Skeletal muscle cell (primary cell): ENCODE results near the gene WDFY4.

Source experiments
- DNase-seq: peaks from one replicate; pipeline ENCODE4 v3.0.0-alpha.2; 2010; ENCODE audit warnings: low read depth
- H3K4me3 ChIP-seq: 2 replicates; pipeline ENCODE4 v1.5.1; 2011; ENCODE audit warnings: low read depth, mild to moderate bottlenecking, control low read depth, low read length, moderate library complexity

WDFY4 gene

DNA sequence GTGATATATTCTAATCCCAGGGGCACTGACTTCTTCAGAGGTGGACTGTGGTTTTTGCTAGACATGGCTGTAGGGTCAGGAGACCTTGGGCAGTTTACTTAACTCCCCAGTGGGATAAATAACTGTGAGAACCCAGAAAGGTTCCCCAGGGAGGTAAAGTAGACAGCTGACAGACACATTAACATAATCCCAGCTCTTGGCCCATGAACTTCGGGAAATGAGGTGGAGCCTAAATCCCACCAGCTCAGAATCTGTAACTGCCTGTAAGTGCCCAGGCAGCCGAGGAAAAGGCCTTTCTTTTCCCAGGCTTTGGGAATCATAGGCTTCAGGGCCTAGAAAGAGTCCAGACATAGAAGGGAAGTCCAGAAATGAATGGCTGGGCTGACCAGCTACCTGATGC, 149.0 kb downstream of the WDFY4 start:
- no peak overlapping the region for H3K4me3 ChIP-seq
- no peak for DNase-seq

DNA sequence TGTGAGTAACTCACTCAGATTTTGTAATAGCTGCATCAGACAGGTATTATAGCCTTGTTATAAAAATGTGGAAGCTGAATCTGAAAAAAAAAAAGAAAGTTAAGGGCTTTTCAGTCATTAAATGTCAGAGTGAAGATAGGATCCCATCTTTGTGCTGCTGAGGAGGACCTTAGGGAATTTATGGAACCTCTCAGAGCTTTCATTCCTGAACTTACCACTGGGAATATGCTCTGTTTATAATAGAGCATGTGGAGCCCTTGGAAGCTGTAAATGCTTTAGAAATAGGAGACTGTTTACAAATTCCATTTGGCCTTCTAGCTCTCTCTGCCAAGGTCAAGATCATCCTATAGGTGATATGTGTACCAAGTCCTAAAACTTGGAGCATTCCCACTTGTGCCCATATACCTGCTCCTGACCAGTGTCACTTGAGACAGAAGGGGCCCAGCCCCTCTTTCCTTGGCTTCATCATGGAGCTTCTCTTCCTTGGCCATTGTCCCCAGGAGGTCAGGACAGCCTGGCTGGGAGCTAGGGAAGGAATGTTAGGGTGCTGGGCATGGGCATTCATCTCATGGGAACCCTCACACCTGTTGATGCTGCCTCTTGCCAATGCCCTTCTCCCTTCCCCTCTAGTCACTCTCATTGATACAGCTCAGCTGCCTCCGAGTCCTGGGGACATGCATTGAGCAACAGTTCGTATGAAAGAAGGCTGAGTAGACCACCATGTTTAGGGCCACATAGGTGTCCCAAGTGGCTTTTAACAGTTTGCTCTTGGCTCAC, 149.7 kb downstream of the WDFY4 start:
- H3K4me3 ChIP-seq = no peak overlapping the region

GRCh38 chr10:48835781-48836180, 151.1 kb downstream of the WDFY4 start:
- DNase-seq = no peak
- H3K4me3 ChIP-seq = no peak overlapping the region

More for the DNA sequence above, 149.7 kb downstream of the WDFY4 start:
- no peak for DNase-seq

DNA sequence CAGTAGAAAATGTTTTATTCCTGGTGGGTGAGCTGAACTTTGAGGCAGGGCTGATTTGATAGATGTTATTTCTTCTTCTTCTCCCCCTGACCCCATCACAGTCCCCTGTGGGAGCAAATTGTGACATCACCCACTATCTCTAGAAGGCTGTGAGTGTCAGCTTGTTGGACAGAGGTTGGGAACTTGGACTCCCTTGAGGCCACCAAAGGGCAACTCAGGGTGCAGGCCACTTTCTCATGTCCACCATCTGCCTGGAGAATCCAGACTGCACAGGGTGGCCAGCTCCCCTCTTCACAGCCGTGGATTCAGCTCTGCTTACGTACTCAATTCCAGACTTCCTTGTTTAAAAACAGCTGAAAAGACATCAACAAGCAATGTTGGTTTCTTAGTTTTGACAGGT, 151.9 kb downstream of the WDFY4 start:
- DNase-seq = no peak
- no peak overlapping the region for H3K4me3 ChIP-seq

- no peak for DNase-seq
- no peak overlapping the region for H3K4me3 ChIP-seq
Measured at GRCh38 chr10:48838834-48839233, 154.2 kb downstream of the WDFY4 start.

- no peak for DNase-seq
- H3K4me3 ChIP-seq = no peak overlapping the region
Measured at GRCh38 chr10:48839809-48840679, 155.4 kb downstream of the WDFY4 start.

DNA sequence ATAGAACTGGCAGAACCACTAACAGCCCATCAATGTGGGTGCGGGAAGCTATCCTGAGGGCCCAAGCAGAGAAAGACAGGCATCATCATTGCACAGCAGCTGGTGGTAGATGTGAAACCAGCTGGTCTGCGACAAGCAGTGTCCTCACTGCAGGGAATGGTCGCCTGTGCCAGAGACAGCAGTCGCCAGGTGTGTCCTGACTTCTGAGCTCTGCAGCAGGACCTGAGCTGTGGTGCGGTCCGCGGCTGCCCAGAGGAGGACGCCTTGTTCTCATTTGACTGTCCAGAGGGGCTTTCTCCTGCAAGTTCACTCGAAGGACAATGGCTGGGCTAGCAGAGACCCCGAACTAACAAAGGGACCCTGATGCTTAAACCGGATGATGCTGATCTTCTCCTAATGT, 157.6 kb downstream of the WDFY4 start:
- no peak for DNase-seq
- H3K4me3 ChIP-seq = no peak overlapping the region

GRCh38 chr10:48843198-48843597, 158.5 kb downstream of the WDFY4 start:
- no peak for DNase-seq

DNA sequence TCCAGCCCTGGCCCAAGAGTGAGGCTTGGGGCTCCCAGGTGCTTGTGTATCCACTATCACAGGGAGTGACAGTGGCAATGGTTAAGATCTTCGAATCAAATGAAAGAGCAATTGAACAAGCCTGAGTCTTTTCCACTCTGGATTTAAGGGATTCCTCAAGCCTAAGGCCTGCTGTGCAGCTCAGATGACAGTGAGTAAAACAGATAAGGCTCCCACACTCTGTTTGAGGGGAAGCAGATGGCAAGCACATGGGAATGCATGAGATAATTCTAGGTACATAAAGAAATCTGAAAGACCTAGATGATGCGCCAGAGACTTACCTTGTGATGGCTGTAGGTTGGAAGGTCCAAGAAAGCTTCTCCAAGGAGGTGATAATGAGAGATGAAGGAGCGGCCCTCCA, 159.9 kb downstream of the WDFY4 start:
- DNase-seq = no peak
- no peak overlapping the region for H3K4me3 ChIP-seq

More at GRCh38 chr10:48843198-48843597, 158.5 kb downstream of the WDFY4 start:
- H3K4me3 ChIP-seq = no peak overlapping the region

GRCh38 chr10:48845512-48845911, 160.8 kb downstream of the WDFY4 start:
- no peak for DNase-seq
- H3K4me3 ChIP-seq = no peak overlapping the region

DNA sequence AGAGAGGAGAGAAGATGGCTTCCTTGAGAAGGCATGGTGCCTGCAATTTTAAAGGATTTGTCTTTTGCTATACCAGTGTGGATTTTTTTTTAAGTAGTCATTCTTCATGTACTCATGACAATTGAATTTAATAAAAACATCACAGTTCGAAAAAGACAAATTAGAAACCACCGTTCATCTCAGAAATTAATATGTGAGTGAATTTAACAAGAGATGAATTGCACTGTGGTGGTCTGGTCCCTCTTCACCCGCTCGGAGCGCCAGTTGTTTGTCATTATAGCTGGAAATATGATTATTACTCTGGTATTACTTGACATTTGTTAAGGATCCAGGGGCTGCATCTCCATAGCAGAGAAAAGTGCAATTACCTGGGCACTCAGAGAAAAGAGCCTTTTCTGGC, 163.0 kb downstream of the WDFY4 start:
- H3K4me3 ChIP-seq = no peak overlapping the region

DNA sequence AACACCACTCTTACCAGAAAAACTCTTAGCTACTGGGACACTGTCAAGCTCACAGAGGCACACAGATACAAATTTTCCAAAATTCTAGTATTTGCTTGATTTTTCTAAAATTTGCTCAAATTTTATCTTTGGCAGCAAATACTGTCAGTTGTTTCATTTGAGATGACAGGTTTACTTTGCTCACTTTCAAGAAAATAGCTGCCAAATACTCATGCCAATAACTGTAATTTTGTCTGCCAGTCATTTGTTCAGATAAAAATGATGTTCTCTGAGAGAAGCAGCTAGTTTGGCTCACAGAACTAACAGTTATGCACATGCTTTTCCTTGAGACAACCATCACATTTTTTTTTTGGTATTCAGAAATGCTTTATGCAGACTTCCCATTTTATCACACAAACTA, 172.2 kb downstream of the WDFY4 start:
- no peak overlapping the region for H3K4me3 ChIP-seq
- DNase-seq = no peak

More for the DNA sequence above, 163.0 kb downstream of the WDFY4 start:
- no peak for DNase-seq

DNA sequence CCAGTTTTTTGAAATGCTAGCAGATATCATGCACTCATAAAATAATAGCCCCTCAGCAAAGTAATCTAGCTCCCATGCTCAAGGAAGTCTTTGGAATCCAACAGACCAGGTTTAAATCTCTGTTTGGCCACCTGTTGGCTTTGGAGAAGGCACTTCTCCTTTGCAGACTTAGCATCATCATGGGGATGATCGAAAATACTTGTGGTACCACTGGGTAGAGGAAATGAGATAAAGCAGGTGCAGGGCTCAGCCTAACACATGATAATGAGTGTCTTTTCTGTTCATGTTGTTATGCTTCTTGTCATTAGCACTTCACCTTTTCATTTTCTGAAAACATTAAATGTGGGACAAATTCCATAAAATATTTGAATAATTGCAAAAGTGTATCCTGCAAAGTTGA, 187.6 kb downstream of the WDFY4 start:
- no peak for DNase-seq
- H3K4me3 ChIP-seq = no peak overlapping the region

GRCh38 chr10:48878091-48878490, 193.4 kb downstream of the WDFY4 start:
- DNase-seq = no peak
- H3K4me3 ChIP-seq = no peak overlapping the region

DNA sequence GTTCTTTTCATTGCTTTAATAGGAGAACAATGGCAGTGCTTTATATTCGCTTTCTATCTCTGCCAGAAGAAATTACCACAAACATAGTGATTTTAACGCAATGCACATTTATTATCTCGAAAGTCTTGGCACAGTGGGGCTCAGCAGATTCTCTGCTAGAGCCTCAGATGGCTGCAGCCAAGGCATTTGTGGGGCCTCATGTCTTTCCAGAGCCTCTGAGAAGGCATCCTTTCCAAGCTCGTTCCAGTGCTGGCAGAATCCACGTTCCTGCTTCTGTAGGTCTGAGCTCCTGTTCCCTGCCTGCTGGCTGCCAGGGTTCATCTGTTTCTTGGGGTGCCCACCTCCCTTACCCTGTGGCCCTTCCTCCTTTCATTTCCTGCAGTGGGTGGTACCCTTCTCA, 194.8 kb downstream of the WDFY4 start:
- H3K4me3 ChIP-seq = no peak overlapping the region
- no peak for DNase-seq

- no peak overlapping the region for H3K4me3 ChIP-seq
Measured at GRCh38 chr10:48880016-48880705, 195.5 kb downstream of the WDFY4 start.

GRCh38 chr10:48881937-48882336, 197.3 kb downstream of the WDFY4 start:
- no peak overlapping the region for H3K4me3 ChIP-seq
- DNase-seq = no peak

More at GRCh38 chr10:48880016-48880705, 195.5 kb downstream of the WDFY4 start:
- DNase-seq = no peak

- no peak for DNase-seq
- H3K4me3 ChIP-seq = no peak overlapping the region
Measured at GRCh38 chr10:48882881-48883280, 198.2 kb downstream of the WDFY4 start.

- no peak for DNase-seq
- no peak overlapping the region for H3K4me3 ChIP-seq
Measured at GRCh38 chr10:48883701-48884100, 199.0 kb downstream of the WDFY4 start.
